PC-3 (cell line): ENCODE results near the gene BCKDHA. TPM values are rescaled to one million over a fixed set of nuclear protein-coding genes. Genes with fewer than 3 reads are reported as not detected.
"Not testable (repeated sequence)": the region's sequence is repeated elsewhere in the genome, so short reads cannot be mapped to it uniquely, and the experiment has no call there.

Experiments used
- ATAC-seq: fragments of 200-7000 bp; cut with Tn5 transposase; 2 replicates; pipeline ENCODE4 v1.9.1; 2020; ENCODE audit warnings: mild to moderate bottlenecking, moderate library complexity
- BruUV-seq: library from RNA; stranded (reverse); fragments of 400-500 nt; replicated peaks from 2 replicates; lab custom pipeline; 2021; lab: Mats Ljungman, UMichigan
- CTCF ChIA-PET: fragments of 300-600 bp; sonication (Branson Sonifier 250); formaldehyde crosslinking; loops from one replicate; lab custom pipeline; 2022; ENCODE audit warnings: antibody characterized with exemption; lab: Charles Lee
- POLR2A ChIA-PET: fragments of 300-600 bp; sonication (Branson Sonifier 250); formaldehyde crosslinking; loops from one replicate; lab custom pipeline; 2022; ENCODE audit warnings: antibody characterized with exemption; ENCODE audit not compliant: unreplicated experiment; lab: Charles Lee
- DNase-seq: peaks from one replicate; pipeline ENCODE4 v3.0.0-alpha.2; 2015
- H2AFZ ChIP-seq: fragments of 300-600 bp; sonication (generic); 2 replicates; pipeline ENCODE4 v1.6.0; 2016; ENCODE audit warnings: antibody characterized with exemption, low read length
- H3F3A ChIP-seq: fragments of 300-600 bp; sonication (generic); one replicate; pipeline ENCODE4 v1.6.0; 2017; ENCODE audit warnings: antibody characterized with exemption, low read length, control low read depth, mild to moderate bottlenecking; ENCODE audit not compliant: unreplicated experiment
- H3K27ac ChIP-seq: fragments of 300-600 bp; sonication (generic); 2 replicates; pipeline ENCODE4 v1.5.1; 2016; ENCODE audit warnings: mild to moderate bottlenecking, low read length
- H3K27me3 ChIP-seq: fragments of 300-600 bp; sonication (generic); 2 replicates; pipeline ENCODE4 v1.6.1; 2016; ENCODE audit warnings: low read length, mixed read lengths
- H3K36me3 ChIP-seq: fragments of 300-600 bp; sonication (generic); 2 replicates; pipeline ENCODE4 v1.6.1; 2016; ENCODE audit warnings: low read depth, mixed run types, low read length, mixed read lengths
- H3K4me1 ChIP-seq: fragments of 300-600 bp; sonication (generic); 2 replicates; pipeline ENCODE4 v1.5.1; 2016; ENCODE audit warnings: low read length; ENCODE audit not compliant: insufficient read depth
- H3K4me2 ChIP-seq: fragments of 300-600 bp; sonication (generic); 2 replicates; pipeline ENCODE4 v1.6.0; 2016; ENCODE audit warnings: low read length
- H3K4me3 ChIP-seq: fragments of 300-600 bp; sonication (generic); 2 replicates; pipeline ENCODE4 v1.5.1; 2016; ENCODE audit warnings: mild to moderate bottlenecking, low read length, mixed read lengths
- H3K79me2 ChIP-seq: fragments of 300-600 bp; sonication (generic); 2 replicates; pipeline ENCODE4 v1.6.1; 2017; ENCODE audit warnings: low read length, mixed read lengths
- H3K9ac ChIP-seq: fragments of 300-600 bp; sonication (generic); 2 replicates; pipeline ENCODE4 v1.6.0; 2016; ENCODE audit warnings: mild to moderate bottlenecking, low read length
- H3K9me2 ChIP-seq: fragments of 300-600 bp; sonication (generic); replicated peaks from 2 replicates; pipeline ENCODE4 v1.6.1; 2016; ENCODE audit warnings: mixed run types, low read length, mixed read lengths
- H3K9me3 ChIP-seq: fragments of 300-600 bp; sonication (generic); 2 replicates; pipeline ENCODE4 v1.6.1; 2016; ENCODE audit warnings: low read length, mixed read lengths
- H4K20me1 ChIP-seq: fragments of 300-600 bp; sonication (generic); 2 replicates; pipeline ENCODE4 v1.6.1; 2016; ENCODE audit warnings: low read length, mixed read lengths
- EZH2 ChIP-seq: fragments of 300-600 bp; sonication (generic); IDR thresholded peaks from one replicate; pipeline ENCODE4 v1.6.1; 2017; ENCODE audit warnings: antibody characterized with exemption, mild to moderate bottlenecking, low read length; ENCODE audit not compliant: unreplicated experiment
- EZH2phosphoT487 ChIP-seq: fragments of 300-600 bp; sonication (generic); IDR thresholded peaks from 2 replicates; pipeline ENCODE4 v1.6.1; 2018; ENCODE audit warnings: mild to moderate bottlenecking, antibody characterized with exemption, low read length, borderline replicate concordance
- intact Hi-C: fragments of 100-400 bp; cut with micrococcal nuclease; formaldehyde crosslinking; loops from 2 replicates; pipeline ENCODE4 v1.9.0; 2023
- total RNA-seq: library from RNA; depleted of rRNA; stranded (reverse); fragments of >200 nt; gene quantifications from 2 replicates; pipeline ENCODE4 v1.2.3, GENCODE V29; 2014
- TF ChIP-seq, protein P1 (sequence below): fragments of 300-600 bp; sonication (generic); conservative IDR thresholded peaks from 2 replicates; pipeline ENCODE4 v1.5.1; 2017; ENCODE audit warnings: antibody characterized with exemption, low read depth, mild to moderate bottlenecking, low read length

The BCKDHA gene
- total RNA-seq, 1 experiment from 2014 or later = 49.2 TPM

DNA sequence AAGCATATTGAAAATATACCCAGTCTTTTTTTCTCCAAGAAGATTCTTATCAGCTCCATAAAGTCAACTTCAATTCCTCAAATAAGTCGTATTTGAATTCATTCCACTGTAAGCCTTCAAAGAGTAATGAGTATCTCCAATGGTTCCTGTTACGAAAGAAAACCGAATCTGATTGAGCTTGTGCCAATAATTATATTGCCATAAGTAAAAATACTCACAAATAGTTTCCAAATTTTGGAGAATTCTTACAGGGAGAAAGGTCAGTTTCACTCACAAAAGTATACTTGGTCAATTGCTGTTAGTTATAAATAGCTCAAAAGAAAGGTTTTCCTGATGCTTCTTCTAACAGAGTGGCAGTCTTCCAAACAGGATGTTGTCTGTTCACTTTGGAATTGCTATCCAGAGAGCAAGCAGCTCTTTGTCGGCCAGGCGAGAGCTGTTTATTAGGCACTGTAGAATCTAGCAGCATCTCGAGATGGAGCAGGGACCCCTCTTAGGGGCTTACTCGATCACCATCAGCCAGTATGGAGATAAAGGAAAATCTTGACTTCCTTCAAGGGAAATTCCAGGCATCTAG lies 58.8 kb downstream of the BCKDHA start:
- no peaks in the 10 kb centered on the region for H4K20me1 ChIP-seq
- intact Hi-C loops = no loop called here
- no peak overlapping the region for H2AFZ ChIP-seq
- ATAC-seq (no peak), DNase-seq (no peak)
- BruUV-seq = no TSS peak
- H3K27me3 ChIP-seq = peaks cover 35% of the 10 kb centered on the region
- no peak overlapping the region for H3K4me3 ChIP-seq
- H3K4me2 ChIP-seq = no peak overlapping the region
- ChIA-PET POLR2A (interaction anchor here (0.6 kb wide), 1 partner anchor 243 kb away, joined by 9 read pairs; no protein-coding TSS in a partner anchor), CTCF (no interaction called here)
- H3K79me2 ChIP-seq = no peaks in the 10 kb centered on the region
- H3K36me3 ChIP-seq = no peaks in the 10 kb centered on the region
- no peaks in the 10 kb centered on the region for H3K9me2 ChIP-seq
- no peaks in the 10 kb centered on the region for H3K4me1 ChIP-seq
- H3F3A ChIP-seq = no peaks in the 10 kb centered on the region
- TF ChIP-seq, protein P1, sequence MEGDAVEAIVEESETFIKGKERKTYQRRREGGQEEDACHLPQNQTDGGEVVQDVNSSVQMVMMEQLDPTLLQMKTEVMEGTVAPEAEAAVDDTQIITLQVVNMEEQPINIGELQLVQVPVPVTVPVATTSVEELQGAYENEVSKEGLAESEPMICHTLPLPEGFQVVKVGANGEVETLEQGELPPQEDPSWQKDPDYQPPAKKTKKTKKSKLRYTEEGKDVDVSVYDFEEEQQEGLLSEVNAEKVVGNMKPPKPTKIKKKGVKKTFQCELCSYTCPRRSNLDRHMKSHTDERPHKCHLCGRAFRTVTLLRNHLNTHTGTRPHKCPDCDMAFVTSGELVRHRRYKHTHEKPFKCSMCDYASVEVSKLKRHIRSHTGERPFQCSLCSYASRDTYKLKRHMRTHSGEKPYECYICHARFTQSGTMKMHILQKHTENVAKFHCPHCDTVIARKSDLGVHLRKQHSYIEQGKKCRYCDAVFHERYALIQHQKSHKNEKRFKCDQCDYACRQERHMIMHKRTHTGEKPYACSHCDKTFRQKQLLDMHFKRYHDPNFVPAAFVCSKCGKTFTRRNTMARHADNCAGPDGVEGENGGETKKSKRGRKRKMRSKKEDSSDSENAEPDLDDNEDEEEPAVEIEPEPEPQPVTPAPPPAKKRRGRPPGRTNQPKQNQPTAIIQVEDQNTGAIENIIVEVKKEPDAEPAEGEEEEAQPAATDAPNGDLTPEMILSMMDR = no peak
- TF ChIP-seq EZH2phosphoT487 = no peak
- no peak for TF ChIP-seq EZH2
- H3K27ac ChIP-seq = no peak overlapping the region
- no peaks in the 10 kb centered on the region for H3K9me3 ChIP-seq
- H3K9ac ChIP-seq = no peak overlapping the region

DNA sequence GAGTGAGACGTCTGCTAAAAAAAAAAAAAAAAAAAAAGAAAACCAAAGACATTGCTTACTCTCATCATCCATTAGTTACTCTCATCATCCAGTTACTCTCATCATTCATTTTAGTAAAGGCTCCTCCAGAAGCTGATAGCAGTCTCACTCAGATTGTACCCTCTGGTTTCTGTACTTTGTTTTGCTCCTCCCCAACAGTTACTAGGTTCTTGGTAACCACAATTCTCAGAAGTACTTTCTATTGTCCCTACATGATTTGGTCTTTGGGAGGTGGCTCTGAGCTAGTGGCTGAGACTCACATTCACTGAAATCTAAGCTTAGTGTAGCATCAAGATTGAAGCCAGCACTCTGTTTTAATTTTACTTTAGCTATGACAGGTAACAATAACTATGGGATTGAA lies 59.6 kb downstream of the BCKDHA start:
- Histone ChIP-seq H3K9me3 (no peaks in the 10 kb centered on the region), H3K9ac (no peak overlapping the region), H3K27ac (no peak overlapping the region), H3K79me2 (no peaks in the 10 kb centered on the region), H3K27me3 (peaks cover 40% of the 10 kb centered on the region), H3F3A (no peaks in the 10 kb centered on the region), H3K4me3 (no peak overlapping the region), H3K4me1 (no peaks in the 10 kb centered on the region), H3K4me2 (no peak overlapping the region), H3K9me2 (no peaks in the 10 kb centered on the region), H4K20me1 (no peaks in the 10 kb centered on the region), H2AFZ (no peak overlapping the region), H3K36me3 (no peaks in the 10 kb centered on the region)
- intact Hi-C loops = no loop called here
- no TSS peak for BruUV-seq
- ChIA-PET CTCF (no interaction called here), POLR2A (no interaction called here)
- DNase-seq = no peak
- no peak for ATAC-seq
- TF ChIP-seq EZH2phosphoT487 (no peak), EZH2 (no peak)
- TF ChIP-seq, protein P1 = no peak

DNA sequence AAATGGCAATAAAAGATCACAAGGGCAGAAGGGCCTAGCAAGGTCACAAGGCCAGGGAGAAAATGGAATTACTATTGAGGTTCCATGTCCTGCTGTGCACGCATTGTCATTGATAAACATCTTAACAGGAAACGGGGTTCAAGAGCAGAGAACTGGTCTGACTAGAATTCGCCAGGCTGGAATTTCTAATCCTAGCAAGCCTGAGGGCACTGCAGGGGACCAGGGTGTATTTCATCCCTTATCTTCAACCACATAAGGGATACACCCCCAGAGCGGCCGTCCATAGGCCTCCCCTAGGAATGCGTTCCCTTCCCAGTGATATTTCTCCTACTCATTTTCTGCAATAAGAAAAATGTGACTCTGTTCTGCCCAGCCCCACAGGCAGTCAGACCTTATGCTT lies 64.9 kb downstream of the BCKDHA start:
- no peaks in the 10 kb centered on the region for H4K20me1 ChIP-seq
- intact Hi-C loops = no loop called here
- ATAC-seq = no peak
- ChIA-PET CTCF (no interaction called here), POLR2A (no interaction called here)
- no peaks in the 10 kb centered on the region for H3K4me1 ChIP-seq
- H2AFZ ChIP-seq = no peak overlapping the region
- H3K36me3 ChIP-seq = no peaks in the 10 kb centered on the region
- H3F3A ChIP-seq = no peaks in the 10 kb centered on the region
- no peaks in the 10 kb centered on the region for H3K79me2 ChIP-seq
- peaks cover 73% of the 10 kb centered on the region for H3K27me3 ChIP-seq
- BruUV-seq = no TSS peak
- H3K9me3 ChIP-seq = no peaks in the 10 kb centered on the region
- TF ChIP-seq, protein P1 = no peak
- no peak for TF ChIP-seq EZH2phosphoT487
- no peak for TF ChIP-seq EZH2
- no peak for DNase-seq
- H3K27ac ChIP-seq = no peak overlapping the region
- no peak overlapping the region for H3K4me2 ChIP-seq
- no peak overlapping the region for H3K9ac ChIP-seq
- H3K9me2 ChIP-seq = no peaks in the 10 kb centered on the region
- H3K4me3 ChIP-seq = no peak overlapping the region

DNA sequence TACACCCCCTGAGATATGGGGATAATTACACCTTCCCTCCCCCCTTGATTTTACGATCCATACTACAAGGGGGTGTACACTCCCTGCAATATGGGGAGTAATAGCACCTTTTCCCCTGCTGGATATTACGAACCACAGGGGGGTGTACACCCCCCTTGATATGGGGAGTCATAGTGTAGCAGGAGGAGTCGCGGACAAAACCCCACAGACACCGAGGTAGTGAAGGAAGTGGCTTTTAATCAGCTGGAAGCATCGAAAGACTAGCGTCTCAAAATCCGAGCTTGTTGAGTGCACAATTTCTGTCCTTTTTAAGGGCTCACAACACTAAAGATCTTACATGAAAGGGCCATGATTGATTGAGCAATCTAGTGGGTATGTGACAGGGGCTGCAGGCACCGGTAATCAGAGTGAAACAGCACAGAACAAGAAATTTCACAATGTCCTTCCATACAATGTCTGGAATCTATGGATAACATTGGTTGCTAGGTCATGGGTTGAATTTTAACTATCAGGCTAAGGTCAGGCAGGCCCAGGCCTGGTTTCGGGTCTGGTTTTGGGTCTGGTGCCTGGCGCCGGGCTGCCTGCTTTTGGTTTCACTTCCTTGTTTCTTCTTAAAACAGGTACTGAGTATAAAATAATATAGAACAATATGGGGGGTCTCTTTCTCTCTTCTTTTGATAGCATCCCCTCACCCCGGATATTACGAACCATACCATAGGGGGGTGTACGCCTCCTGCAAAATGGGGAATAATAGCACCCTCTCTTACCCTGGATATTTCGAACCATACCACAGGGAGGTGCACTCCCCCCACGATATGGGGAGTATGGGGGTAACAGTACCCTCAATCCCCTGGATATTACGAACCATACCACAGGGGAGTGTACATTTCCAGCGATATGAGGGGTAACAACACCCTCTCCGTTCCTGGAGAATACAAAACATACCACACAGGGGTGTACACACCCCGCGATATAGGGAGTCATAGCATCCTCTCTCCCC lies 65.9 kb downstream of the BCKDHA start:
- H3K9me2 ChIP-seq, POLR2A ChIA-PET, H3K79me2 ChIP-seq, H3K9me3 ChIP-seq, H3K36me3 ChIP-seq, H3K4me1 ChIP-seq, DNase-seq, H2AFZ ChIP-seq, H3K4me2 ChIP-seq, intact Hi-C loops, H3K27ac ChIP-seq, H3F3A ChIP-seq, BruUV-seq, H4K20me1 ChIP-seq, CTCF ChIA-PET, H3K4me3 ChIP-seq, ATAC-seq, H3K9ac ChIP-seq: not testable (repeated sequence)
- peaks cover 74% of the 10 kb centered on the region for H3K27me3 ChIP-seq
